ENCODE data around the gene MKI67.
"Not testable (repeated sequence)": the region's sequence is repeated elsewhere in the genome, so short reads cannot be mapped to it uniquely, and the experiment has no call there.

Gene MKI67

DNA sequence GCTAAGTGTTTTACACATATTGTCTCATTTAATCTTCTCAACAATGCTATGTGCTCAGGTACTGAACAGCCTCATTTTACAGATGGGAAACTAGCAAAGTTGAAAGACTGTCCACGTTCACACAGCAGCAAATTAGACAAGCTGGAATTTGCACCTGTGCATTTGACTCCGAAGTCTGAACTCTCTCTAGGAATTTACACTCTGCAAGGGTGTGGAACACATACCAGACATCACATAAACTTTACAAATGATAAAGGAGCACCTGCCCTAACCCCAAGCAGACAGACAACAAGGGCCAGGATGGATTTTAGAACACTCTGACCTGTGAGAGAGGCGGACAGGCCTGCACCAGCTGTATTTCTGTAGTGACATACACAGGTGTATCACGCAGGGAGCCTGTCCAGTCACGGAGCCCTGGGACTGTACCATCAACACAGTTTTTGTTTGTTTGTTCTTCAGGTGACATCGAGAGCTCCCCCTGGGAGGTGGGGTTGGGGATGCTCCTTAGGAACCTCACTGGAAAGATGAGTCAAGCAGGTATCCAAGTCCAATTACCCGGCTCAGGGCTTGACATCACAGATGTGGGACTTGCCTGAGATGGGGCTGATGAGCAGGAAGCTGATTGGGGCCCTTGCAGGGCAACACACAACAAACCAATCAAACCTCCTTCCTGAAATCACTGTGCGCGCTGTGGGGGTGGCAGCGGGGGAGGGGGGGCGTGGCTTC is 31.0 kb downstream of the MKI67 start:
- no peak overlapping the region for H3K4me3 ChIP-seq (ENCODE audit: insufficient read length, low read depth)
- H3K4me1 ChIP-seq (ENCODE audit: insufficient read depth, insufficient read length), result no peaks in the 10 kb centered on the region
- no peak for TF ChIP-seq SUZ12 (IDR thresholded peaks at IDR 0.05; ENCODE audit: extremely low read depth, insufficient read depth, insufficient read length)
- TF ChIP-seq YY1 (IDR thresholded peaks at IDR 0.05; ENCODE audit: insufficient read depth, insufficient read length), result no peak
- no peaks in the 10 kb centered on the region for H3K9me3 ChIP-seq (ENCODE audit: insufficient read depth, low read length)
- peaks cover 38% of the 10 kb centered on the region for H3K36me3 ChIP-seq (ENCODE audit: insufficient read depth, insufficient read length, low read length)
- DNase-seq (ENCODE audit: low read depth, low spot score), result no peak
- no peaks in the 10 kb centered on the region for H3K27me3 ChIP-seq (ENCODE audit: insufficient read depth, insufficient read length)
- H3K9ac ChIP-seq (ENCODE audit: insufficient read length, low read depth), result no peak overlapping the region

DNA sequence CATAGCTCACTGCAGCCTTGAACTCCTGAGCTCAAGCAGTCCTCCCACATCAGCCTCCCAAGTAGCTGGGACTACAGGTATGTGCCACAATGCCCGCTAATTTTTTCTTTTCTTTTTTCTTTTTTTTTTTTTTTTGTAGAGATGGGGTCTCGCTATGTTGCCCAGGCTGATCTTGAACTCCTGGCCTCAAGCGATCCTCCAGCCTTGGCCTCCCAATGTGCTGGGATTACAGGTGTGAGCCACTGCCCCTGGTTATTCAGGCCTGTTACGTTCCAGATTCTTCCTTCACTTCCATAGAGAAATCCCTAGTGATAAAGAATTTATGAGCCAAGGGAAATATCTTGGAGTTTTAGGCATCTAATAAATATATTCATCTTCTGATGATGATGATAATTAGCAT is 31.6 kb downstream of the MKI67 start:
- not testable (repeated sequence) for DNase-seq (ENCODE audit: low read depth, low spot score); H3K9me3 ChIP-seq (ENCODE audit: insufficient read depth, low read length); H3K4me3 ChIP-seq (ENCODE audit: insufficient read length, low read depth); H3K9ac ChIP-seq (ENCODE audit: insufficient read length, low read depth); H3K4me1 ChIP-seq (ENCODE audit: insufficient read depth, insufficient read length); H3K27me3 ChIP-seq (ENCODE audit: insufficient read depth, insufficient read length)
- peaks cover 32% of the 10 kb centered on the region for H3K36me3 ChIP-seq (ENCODE audit: insufficient read depth, insufficient read length, low read length)

DNA sequence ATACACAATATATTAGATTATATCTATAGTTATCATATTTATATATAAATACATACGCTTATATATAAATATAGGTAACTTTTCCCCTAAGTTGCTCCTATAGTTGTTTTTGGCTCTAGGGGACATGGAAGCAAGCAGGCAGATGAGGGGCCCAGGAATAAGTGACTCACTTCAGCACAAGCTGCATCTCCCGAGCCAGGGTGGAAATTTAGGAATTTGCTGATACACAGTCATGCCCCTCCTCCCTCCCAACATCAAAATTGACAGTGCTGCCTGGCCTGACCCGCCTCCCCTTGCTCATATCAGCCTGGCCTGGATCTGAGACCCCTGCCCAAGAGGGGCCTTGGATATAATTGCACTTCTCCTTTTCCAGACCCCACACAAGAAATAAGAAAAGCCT is 33.8 kb downstream of the MKI67 start:
- Histone ChIP-seq H3K9me3 (ENCODE audit: insufficient read depth, low read length) (no peaks in the 10 kb centered on the region), H3K9ac (ENCODE audit: insufficient read length, low read depth) (no peak overlapping the region), H3K27me3 (ENCODE audit: insufficient read depth, insufficient read length) (no peaks in the 10 kb centered on the region), H3K4me1 (ENCODE audit: insufficient read depth, insufficient read length) (no peaks in the 10 kb centered on the region), H3K36me3 (ENCODE audit: insufficient read depth, insufficient read length, low read length) (peaks cover 12% of the 10 kb centered on the region), H3K4me3 (ENCODE audit: insufficient read length, low read depth) (no peak overlapping the region)
- no peak for DNase-seq (ENCODE audit: low read depth, low spot score)
- no peak for TF ChIP-seq YY1 (IDR thresholded peaks at IDR 0.05; ENCODE audit: insufficient read depth, insufficient read length)
- TF ChIP-seq ZNF274 (IDR thresholded peaks at IDR 0.05; ENCODE audit: low read depth, low read length), result no peak
- no peak for TF ChIP-seq SUZ12 (IDR thresholded peaks at IDR 0.05; ENCODE audit: extremely low read depth, insufficient read depth, insufficient read length)

DNA sequence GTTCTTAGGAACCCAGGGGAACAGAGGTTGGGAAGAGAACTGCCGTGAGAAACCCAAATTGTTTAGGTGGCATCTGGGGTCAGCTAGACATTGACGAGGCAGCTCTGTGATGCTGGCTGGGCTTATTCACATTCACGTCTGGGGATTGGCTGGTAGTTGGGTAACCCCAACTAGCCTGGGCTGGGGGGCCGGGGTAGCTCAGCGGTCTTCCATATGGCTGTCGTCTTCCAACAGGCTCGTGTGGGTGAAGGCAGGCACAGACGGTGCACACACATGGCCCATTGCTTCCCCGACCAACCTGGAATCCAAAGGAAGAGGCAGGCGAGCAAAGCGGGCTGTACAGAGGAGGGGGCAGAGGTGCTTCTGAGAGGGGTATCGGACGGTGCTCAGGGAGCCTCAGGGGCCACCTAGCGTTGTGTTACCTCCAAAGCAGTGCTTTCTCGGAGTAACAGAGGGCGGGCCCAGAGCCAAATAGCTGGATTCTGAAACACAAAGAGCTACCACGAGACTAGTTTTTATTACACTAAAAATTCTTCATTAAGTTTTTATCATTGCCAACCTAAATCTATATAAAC is 34.5 kb downstream of the MKI67 start:
- Histone ChIP-seq H3K9me3 (ENCODE audit: insufficient read depth, low read length) (no peaks in the 10 kb centered on the region), H3K4me3 (ENCODE audit: insufficient read length, low read depth) (no peak overlapping the region), H3K27me3 (ENCODE audit: insufficient read depth, insufficient read length) (no peaks in the 10 kb centered on the region), H3K9ac (ENCODE audit: insufficient read length, low read depth) (no peak overlapping the region), H3K36me3 (ENCODE audit: insufficient read depth, insufficient read length, low read length) (peaks cover 6% of the 10 kb centered on the region), H3K4me1 (ENCODE audit: insufficient read depth, insufficient read length) (no peaks in the 10 kb centered on the region)
- TF ChIP-seq ZNF274 (IDR thresholded peaks at IDR 0.05; ENCODE audit: low read depth, low read length) (no peak), SUZ12 (IDR thresholded peaks at IDR 0.05; ENCODE audit: extremely low read depth, insufficient read depth, insufficient read length) (no peak), YY1 (IDR thresholded peaks at IDR 0.05; ENCODE audit: insufficient read depth, insufficient read length) (no peak)
- no peak for DNase-seq (ENCODE audit: low read depth, low spot score)

DNA sequence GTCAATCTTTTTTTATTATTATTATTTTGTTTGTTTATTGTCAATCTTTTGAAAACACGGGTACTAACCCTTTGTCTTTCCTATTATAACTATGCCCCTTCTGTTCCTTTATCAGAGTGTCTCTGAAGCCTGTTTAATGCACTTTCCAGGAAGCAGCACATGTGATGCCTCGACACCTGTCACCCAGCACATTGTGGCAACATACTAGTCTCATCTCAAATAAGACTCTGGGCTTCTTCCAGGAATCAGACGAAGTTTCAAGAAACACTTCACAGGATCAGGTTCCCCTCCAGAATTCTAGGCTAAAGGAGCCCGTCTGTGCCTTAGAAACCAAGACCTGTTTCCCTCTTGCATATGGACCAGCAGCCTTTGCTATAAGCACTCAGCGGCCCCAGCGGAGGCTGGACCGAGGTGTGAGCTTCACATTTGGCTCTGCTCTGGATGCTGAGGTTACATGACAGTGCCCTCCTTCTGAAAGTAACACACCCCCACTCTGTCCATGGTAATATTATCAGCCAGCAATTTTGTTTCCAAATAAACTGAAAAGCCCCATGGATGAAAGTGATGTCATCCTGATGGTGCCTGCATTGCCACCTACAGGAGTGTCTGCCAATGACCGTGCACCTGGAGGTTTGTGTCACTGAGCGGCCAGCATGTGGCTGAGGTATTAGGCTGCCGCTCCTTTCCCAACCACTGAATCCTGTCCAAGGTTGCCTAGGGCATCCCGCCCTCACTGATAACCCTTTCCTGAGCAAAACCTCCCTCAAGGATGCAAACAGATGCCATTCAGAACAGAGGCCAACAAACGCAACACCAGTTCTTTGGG is 38.1 kb downstream of the MKI67 start:
- TF ChIP-seq SUZ12 (IDR thresholded peaks at IDR 0.05; ENCODE audit: extremely low read depth, insufficient read depth, insufficient read length) (no peak), YY1 (IDR thresholded peaks at IDR 0.05; ENCODE audit: insufficient read depth, insufficient read length) (no peak), ZNF274 (IDR thresholded peaks at IDR 0.05; ENCODE audit: low read depth, low read length) (no peak)
- Histone ChIP-seq H3K36me3 (ENCODE audit: insufficient read depth, insufficient read length, low read length) (no peaks in the 10 kb centered on the region), H3K4me3 (ENCODE audit: insufficient read length, low read depth) (no peak overlapping the region), H3K27me3 (ENCODE audit: insufficient read depth, insufficient read length) (no peaks in the 10 kb centered on the region), H3K4me1 (ENCODE audit: insufficient read depth, insufficient read length) (peaks cover 9% of the 10 kb centered on the region), H3K9ac (ENCODE audit: insufficient read length, low read depth) (no peak overlapping the region), H3K9me3 (ENCODE audit: insufficient read depth, low read length) (no peaks in the 10 kb centered on the region)
- no peak for DNase-seq (ENCODE audit: low read depth, low spot score)

DNA sequence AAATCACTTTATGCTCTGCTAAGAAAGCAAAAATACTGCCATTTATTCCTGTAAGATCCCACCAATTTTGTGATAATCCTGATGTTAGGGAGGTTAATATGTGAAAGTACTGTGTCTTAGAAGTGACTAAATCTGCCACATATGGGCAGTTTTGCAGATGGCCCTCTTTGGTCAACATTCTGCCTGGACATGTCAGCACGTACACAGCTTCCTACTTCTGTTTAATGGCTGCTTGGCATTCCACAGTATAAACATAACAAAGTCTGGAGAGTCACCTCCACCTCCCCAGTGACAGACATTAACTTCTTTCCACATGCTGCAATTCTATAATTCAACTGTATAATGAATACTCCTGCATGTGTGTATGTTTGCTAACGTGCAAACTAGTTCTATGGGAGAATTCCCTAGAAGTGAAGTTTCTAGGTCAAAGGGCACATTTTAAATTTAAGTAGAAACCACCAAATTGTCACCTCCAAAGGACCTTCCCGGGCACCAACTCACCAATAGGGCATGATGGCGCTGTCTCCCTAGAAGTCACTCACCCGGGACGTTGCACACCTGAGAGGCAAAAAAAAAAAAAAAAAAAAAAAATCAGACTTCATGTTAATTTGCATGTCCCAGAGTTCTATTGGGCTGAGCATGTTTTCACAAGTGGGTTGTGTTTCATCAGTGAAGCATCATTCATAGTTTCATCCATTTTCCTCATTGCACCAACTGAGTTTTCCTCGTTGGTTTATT is 38.9 kb downstream of the MKI67 start:
- Histone ChIP-seq H3K27me3 (ENCODE audit: insufficient read depth, insufficient read length) (no peaks in the 10 kb centered on the region), H3K4me1 (ENCODE audit: insufficient read depth, insufficient read length) (peaks cover 9% of the 10 kb centered on the region), H3K36me3 (ENCODE audit: insufficient read depth, insufficient read length, low read length) (no peaks in the 10 kb centered on the region), H3K4me3 (ENCODE audit: insufficient read length, low read depth) (no peak overlapping the region), H3K9ac (ENCODE audit: insufficient read length, low read depth) (no peak overlapping the region), H3K9me3 (ENCODE audit: insufficient read depth, low read length) (no peaks in the 10 kb centered on the region)
- DNase-seq (ENCODE audit: low read depth, low spot score), result no peak
- TF ChIP-seq YY1 (IDR thresholded peaks at IDR 0.05; ENCODE audit: insufficient read depth, insufficient read length) (no peak), ZNF274 (IDR thresholded peaks at IDR 0.05; ENCODE audit: low read depth, low read length) (no peak), SUZ12 (IDR thresholded peaks at IDR 0.05; ENCODE audit: extremely low read depth, insufficient read depth, insufficient read length) (no peak)
